ENCODE data around the gene OPRL1.
"Not testable (repeated sequence)": the region's sequence is repeated elsewhere in the genome, so short reads cannot be mapped to it uniquely, and the experiment has no call there.

Gene OPRL1

DNA sequence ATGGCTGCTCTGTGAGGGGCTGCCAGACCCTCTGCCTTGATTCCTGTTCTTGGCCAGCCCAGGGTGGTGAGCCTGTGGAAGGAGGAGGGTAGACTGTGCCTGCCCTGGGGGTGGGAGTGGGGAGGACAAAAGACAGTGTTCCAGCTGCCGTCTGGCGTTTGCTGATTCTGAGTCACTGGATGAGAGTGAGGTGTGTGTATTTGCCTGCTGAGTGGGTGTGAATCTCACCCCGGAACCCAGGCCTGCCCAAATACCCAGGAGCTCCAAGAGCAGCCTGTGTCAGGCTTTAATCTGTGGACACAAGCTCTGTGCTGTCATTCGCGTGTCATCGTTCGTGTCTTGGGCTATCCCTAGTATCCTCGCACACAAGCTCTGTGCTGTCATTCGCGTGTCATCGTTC, 6.9 kb downstream of the OPRL1 start:
- no peak for DNase-seq (ENCODE audit: low spot score)

DNA sequence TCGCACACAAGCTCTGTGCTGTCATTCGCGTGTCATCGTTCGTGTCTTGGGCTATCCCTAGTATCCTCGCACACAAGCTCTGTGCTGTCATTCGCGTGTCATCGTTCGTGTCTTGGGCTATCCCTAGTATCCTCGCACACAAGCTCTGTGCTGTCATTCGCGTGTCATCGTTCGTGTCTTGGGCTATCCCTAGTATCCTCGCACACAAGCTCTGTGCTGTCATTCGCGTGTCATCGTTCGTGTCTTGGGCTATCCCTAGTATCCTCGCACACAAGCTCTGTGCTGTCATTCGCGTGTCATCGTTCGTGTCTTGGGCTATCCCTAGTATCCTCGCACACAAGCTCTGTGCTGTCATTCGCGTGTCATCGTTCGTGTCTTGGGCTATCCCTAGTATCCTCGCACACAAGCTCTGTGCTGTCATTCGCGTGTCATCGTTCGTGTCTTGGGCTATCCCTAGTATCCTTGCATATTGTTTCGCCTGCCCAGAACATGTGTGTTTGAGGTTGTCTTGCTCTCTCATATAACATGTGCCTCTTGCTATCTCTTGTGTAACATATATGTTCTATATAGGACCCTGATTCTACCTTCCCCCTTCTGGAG, 7.4 kb downstream of the OPRL1 start:
- DNase-seq (ENCODE audit: low spot score) = not testable (repeated sequence)

DNA sequence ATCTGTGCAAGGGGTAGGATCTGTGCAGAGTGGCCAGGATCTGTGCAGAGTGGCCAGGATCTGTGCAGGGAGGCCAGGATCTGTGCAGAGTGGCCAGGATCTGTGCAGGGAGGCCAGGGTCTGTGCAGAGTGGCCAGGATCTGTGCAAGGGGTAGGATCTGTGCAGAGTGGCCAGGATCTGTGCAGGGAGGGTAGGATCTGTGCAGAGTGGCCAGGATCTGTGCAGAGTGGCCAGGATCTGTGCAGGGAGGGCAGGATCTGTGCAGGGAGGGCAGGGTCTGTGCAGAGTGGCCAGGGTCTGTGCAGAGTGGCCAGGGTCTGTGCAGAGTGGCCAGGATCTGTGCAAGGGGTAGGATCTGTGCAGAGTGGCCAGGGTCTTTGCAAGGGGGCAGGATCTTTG, 8.7 kb downstream of the OPRL1 start:
- DNase-seq (ENCODE audit: low spot score) = not testable (repeated sequence)

DNA sequence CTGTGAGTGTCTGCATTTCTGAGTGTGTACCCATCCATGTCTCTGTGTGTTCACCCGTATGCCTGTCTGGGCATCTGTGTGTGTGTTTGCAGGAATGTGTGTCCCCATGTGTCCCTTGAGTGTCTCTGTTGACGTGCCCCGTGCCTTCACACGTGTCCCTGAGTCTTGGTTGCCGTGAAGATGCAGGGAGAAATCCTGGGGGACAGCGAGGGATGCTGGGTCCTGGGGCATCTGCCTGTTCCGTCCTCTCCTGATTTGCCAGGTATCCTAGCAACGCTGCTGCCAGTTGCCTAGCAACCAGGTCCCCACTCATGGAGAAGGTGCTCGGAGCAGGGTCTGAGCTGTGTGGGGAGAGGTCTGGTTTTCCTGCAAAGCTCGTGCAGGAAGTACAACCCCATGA, 10.3 kb downstream of the OPRL1 start:
- DNase-seq (ENCODE audit: low spot score) = no peak

DNA sequence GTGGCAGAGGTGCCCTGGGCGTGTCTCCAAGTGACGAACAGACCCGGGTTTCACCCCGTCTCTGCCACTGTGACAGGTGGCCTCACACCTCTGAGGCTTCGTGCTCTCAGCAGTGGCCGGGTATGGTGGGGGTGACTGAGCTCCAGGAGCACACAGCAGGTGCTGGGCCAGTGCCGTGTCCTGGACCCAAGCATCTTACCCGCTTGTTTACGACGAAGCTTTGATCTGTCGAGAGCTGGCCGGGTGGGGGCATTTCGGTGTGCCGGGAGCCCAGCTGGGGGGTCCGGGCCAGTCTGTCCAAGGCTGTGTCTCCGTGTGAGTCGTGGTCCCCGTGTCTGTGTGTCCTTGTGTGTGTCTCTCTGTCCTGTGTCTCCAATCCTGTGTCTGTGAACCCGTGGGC, 11.5 kb downstream of the OPRL1 start:
- DNase-seq (ENCODE audit: low spot score) = no peak

DNA sequence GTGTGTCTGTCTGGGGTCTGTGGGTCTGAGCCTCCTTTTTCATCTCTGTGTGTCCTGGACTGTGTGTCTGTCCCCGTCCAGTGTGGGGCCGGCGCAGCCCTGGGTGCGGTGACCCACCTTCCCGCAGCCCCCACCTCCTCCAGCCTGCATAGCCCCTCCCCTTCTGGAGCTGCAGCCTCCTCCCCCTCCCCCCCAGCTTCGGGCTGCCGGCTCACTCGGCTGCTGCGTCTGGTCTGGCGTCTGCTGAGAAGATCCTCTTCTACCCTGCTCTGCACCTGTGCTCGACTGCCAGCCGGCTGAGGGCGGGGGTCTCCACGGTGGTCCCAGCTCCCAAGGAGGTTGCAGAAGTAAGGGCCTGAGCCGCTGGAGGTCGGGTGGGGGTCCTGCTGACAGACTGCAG, 11.9 kb downstream of the OPRL1 start:
- no peak for DNase-seq (ENCODE audit: low spot score)

DNA sequence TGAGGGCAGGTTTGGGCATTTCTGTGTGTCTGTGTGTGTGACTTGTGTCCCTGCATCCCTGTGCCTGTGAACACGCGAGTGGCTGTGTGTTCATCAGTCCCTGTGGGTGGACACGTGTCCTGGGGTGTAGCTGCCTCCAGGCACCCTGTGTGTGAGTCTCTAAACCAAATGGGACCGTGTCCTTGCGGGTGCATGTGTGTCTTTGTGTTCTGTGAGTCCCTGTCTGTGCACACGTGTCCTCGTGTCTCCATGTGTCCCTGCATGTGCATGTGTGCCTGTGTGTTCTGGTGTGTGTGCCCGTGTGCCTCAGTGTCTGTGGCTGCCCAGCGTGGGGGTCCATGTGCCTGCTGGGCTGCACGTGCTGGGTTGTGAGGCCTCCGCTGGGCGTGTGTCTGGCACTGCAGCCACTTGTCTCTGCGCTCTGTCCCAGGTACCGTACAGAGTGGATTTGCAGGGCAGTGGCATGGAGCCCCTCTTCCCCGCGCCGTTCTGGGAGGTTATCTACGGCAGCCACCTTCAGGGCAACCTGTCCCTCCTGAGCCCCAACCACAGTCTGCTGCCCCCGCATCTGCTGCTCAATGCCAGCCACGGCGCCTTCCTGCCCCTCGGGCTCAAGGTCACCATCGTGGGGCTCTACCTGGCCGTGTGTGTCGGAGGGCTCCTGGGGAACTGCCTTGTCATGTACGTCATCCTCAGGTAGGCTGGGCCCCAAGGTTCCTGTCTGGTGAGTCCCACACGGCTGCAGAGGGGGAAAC, 12.6 kb downstream of the OPRL1 start:
- no peak for DNase-seq (ENCODE audit: low spot score)

DNA sequence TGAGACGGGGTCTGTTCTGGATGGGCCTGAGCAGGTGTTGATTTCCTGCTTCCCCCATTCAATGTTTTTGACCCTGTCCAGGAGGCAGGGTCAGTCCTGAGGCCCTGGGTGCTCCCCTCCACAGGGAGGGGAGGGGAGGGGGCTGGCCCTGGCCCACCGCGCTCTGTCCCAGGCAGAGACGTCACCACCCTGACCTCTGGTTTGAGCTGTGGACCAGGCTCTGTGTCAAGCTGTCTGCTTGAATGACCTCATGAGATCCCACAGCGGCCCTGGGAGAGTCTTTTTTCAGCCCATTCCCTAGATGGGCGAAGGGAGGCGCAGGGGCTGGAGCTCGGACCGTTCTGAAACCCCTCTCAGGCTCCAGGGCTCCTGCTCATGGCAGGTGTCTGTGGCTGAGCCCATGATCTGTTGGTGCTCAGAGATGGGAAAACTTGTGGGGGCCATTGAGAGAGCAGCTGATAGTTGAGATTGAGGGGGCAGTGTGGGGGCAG, 13.2 kb downstream of the OPRL1 start:
- no peak for DNase-seq (ENCODE audit: low spot score)

DNA sequence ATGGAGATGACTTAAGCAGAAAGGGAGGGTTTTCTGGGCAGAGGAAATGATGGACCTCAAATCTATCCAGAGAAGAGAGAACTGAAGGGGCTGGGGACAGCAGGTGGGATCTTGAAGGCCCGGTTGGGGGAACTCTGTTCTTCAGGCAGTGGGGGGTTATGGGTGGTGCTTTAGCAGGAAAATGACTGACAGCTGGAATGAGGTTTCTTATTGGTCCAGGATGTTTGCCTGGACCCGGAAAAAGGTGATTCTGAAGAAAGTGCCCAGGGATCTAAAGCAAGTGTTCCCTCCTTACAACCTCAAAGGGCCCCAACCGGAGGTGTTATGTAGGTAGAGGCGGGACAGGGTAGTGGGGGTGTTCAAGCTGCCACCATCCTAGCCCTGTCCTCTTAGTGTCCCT, 15.6 kb downstream of the OPRL1 start:
- no peak for DNase-seq (ENCODE audit: low spot score)

DNA sequence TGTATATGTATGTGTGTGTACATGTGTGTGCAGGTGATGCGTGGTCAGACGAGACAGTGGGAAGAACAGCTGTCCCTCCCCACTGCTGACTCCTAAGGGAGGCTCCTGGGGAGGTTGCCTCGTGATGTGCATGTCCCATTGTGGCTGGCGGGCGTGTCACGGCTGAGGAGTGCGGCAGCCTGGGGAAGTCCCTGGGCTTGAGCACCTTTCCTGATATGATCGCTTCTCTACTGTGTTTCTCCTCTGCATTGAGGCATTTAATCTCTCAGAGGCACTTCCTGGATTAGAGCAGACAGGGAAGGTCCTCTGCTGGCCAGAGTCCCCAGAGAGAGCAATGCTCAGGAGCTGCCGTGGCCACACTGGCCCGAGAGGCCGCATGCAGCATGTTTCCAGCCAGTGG, 16.0 kb downstream of the OPRL1 start:
- peak; percentile 32 for DNase-seq (ENCODE audit: low spot score)

DNA sequence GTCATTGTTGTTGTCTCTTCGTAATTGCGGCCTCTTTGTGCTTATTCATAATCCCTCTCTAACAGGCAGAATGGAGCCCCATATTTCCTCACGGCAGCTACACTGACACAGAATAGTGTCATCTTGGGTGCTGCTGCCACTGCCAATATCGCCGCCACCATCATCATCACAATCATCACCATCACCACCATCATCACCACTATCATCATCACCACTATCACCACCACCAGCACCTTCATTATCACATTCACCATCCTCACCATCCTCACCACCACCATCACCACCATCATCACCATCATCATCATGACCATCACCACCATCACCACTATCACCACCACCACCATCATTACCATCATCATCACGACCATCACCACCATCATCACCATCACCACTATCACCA, 16.7 kb downstream of the OPRL1 start:
- no peak for DNase-seq (ENCODE audit: low spot score)

DNA sequence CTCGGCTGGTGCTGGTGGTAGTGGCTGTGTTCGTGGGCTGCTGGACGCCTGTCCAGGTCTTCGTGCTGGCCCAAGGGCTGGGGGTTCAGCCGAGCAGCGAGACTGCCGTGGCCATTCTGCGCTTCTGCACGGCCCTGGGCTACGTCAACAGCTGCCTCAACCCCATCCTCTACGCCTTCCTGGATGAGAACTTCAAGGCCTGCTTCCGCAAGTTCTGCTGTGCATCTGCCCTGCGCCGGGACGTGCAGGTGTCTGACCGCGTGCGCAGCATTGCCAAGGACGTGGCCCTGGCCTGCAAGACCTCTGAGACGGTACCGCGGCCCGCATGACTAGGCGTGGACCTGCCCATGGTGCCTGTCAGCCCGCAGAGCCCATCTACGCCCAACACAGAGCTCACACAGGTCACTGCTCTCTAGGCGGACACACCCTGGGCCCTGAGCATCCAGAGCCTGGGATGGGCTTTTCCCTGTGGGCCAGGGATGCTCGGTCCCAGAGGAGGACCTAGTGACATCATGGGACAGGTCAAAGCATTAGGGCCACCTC, 18.7 kb downstream of the OPRL1 start:
- DNase-seq (ENCODE audit: low spot score) = no peak

DNA sequence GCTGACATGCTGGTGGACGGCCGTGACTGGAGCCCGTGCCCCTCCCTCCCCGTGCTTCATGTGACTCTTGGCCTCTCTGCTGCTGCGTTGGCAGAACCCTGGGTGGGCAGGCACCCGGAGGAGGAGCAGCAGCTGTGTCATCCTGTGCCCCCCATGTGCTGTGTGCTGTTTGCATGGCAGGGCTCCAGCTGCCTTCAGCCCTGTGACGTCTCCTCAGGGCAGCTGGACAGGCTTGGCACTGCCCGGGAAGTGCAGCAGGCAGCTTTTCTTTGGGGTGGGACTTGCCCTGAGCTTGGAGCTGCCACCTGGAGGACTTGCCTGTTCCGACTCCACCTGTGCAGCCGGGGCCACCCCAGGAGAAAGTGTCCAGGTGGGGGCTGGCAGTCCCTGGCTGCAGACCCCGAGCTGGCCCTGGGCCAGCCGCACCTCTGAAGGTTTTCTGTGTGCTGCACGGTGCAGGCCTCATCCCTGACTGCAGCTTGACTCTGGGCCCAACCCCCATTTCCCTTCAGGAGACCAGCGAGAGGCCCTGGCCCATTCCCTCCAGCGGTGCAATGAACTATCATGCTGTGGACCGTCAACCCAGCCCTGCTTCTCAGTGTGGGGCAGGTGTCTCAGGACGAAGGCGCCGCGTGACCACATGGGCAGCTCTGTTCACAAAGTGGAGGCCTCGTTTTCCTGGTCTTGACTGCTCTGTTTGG, 19.4 kb downstream of the OPRL1 start:
- no peak for DNase-seq (ENCODE audit: low spot score)

DNA sequence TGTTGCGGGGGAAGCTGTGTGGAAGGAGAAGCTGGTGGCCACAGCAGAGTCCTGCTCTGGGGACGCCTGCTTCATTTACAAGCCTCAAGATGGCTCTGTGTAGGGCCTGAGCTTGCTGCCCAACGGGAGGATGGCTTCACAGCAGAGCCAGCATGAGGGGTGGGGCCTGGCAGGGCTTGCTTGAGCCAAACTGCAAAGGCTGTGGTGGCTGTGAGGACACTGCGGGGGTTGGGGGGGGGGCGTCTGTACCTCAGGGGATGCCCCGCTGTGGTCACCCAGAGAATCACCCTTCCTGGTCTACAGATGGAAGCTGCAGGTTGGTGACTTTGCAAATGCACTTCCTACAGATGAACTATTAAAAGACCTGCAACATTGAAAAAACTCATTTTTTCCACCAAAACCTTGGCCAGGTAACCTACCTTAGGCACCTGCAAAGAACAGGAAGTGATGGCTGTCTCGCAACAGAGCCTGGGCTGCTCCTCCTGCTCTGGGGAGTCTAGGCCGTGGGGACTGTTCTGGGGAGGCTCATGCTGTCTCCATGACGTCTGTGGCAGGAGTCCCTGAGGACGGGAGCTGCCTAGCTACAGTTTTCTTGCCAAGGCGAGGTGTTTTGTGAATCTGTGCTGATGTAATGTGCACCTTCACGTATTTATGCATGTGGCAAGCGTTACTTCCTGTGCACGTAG, 20.1 kb downstream of the OPRL1 start:
- DNase-seq (ENCODE audit: low spot score) = no peak

DNA sequence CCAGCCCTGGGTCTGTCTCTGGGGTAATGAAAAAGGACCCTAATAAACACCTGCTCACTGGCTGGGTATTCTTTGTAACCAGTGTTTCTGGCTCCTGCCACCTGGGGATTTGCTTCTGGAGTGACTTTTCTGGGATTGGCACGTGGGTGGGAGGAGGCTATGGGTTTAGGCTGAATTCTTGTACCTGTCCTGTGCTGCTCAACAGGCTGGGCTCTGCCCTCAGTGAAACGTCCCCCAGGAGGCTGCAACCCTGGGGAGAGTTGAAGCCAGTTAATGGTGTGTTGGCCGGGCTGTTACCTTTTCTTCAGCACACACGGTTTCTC, 20.6 kb downstream of the OPRL1 start:
- no peak for DNase-seq (ENCODE audit: low spot score)

DNA sequence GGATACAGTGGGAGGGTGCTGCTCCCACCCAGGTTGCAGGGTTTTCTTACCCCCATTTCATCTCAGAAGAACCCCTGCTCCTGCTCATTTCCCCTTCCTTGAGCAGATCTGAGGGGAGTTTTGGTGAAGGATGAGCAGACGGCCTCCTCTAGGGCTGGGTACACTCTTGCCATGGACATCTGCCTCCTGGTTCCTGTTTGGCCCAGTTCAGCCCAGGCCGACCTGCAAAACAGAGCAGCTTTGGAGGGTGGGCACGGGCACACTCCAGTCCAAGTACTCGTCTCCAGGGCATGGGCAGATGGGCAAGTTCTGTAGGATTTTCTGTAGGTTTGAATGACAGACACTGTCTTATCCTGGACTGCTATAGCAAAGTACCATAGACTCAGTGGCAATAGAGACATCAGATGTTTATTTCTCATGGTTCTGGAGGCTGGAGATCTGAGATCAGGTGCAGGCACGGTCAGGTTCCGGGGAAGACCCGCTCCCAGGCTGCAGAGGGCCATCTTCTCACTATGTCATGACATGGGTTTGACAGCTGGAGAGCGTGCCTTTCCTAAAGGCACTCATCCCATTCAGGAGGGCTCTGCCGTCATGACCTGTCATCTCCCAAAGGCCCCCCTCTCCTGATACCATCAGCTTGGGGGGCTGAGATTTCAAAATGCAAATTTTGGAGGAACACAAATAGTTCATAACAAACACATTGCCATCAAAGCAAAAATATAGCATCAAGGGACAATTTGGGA, 21.2 kb downstream of the OPRL1 start:
- no peak for DNase-seq (ENCODE audit: low spot score)

DNA sequence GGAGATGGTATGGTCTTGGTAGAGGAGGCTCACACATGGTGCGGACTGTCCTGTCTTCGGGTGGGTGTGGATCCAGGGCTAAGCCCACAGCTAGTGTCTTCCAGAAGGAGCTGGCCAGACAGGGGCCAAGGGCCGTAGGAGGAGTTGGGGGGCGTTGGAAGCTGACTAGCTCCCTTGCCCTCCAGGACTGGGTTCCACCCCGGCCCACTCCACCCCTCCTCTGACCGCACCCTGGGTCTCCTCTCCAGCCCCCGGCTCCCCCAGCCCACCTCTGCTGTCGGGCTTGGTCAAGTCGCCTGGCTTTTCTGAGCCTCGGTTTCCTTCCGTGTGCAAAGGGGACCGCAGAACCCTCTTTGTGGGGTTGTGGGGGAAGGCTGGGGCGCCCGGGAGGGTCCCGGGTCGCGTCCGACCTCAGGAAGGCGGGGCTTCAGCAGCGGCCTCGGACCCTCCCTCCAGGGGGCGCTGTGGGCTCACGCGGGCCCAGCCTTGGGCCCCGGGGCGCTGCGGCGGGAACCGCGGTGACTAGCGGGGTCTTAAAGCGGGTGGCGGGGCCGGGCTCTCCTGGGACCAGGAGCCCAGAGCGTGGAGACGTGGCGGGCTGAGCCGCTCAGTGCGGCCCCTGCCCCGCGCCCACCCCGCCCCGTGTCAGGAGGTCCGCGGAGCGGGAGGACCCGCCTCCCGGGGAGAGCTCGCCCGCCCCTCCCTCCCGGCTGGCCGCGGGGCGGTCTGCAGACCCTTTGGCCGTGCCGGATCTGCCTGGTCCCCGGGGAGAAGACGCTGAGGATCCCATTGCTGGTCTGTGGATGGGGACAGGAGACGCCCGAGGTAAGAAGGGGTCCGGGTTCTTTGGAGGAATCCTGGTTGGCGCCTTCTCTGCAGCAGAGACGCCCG, 22.1 kb downstream of the OPRL1 start:
- no peak for DNase-seq (ENCODE audit: low spot score)

DNA sequence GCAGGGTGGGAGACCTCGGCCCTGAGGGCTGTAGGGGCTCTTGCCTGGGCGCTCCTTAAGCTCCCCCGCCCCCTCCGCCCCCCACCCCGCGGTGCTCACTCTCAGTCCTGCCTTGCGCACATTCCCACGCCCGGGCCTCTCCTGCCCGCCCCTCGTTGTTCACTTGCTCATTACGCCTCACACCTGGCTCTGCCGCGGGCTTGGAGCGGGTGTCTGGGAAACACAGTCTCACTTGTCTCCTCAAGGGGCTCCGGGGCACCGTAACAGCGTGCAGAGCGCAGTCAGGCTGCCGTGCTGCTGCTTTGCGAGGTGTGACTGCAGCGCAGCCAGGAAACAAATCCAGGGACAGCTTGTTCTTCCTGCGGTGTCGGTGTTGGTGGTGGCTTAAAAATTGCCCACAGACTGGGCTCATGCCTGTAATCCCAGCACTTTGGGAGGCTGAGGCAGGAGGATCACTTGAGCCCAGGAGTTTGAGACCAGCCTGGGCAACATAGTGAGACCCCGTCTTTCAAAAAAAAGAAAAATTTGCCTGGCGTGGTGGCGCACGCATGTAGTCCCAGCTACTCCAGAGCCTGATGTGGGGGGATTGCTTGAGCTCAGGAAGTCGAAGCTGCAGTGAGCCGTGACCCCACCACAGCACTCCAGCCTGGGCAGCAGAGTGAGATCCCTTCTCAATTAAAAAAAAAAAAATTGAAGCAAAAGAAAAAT, 22.9 kb downstream of the OPRL1 start:
- no peak for DNase-seq (ENCODE audit: low spot score)

DNA sequence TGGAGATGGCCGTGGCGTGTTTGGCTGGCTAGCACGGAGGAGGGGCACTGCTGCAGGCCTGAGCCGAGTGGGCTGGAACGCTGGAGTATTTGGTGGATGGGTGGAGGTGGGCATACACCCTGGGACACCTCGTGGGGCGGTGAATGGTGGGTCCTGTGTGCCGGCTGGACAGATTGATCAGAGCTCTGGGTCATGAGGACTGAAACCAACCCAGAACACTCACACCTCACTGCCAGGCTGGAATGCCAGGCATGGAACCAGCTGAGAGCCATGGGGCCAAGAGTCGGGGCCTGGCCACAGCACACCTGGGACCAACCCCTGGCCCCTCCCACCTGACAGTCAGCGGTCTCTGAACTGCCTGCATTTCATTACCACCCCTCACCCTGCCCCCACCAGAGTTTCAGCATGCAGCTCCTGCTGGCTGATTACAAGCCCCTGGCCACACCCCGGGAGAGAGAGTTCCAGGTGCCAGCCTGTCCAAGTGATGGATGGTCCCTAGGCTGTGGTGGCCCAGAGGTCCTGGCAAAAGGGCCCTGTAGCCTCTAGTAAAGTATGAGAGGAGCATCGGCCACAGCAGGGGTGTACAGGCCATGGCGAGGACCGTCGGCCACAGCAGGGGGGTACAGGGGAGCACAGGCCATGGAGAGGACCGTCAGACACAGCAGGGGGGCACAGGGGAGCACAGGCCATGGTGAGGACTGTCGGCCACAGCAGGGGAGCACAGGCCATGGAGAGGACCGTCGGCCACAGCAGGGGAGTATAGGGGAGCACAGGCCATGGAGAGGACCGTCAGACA, 24.2 kb downstream of the OPRL1 start:
- no peak for DNase-seq (ENCODE audit: low spot score)
